Measurements from ENCODE around the gene CLCN2.
A peak's percentile ranks its signal among the peaks of the same experiment; 100 is the strongest.

The CLCN2 gene

DNA sequence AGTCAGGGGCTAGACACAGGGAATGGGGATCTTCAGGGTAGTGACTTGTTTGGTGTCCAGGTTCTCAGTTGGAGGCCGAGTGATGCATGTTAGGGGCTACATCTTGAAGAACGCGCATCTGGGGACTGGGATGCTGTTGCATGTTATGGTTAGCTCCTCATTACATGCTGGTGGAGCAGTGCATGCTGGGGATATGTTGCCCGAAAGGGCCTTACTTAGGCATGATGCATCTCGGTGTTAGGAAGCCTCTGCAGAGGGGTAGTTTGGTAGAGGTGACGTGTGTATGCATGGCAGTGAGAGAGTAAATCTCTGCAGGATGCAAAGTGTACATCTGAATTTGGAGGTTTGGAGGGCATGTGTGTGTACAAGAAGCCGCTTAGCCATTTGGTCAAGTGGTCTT lies 44.6 kb downstream of the CLCN2 start:
- Histone ChIP-seq H3K79me2 (ENCODE audit: control insufficient read depth, insufficient read depth, low read length) (peaks cover 63% of the 10 kb centered on the region), H2AK5ac (ENCODE audit: low read length) (no peak overlapping the region), H3K4ac (ENCODE audit: low read depth, low read length) (no peak overlapping the region), H3K56ac (ENCODE audit: low read length) (peak overlapping the region; percentile 8), H3K27ac (ENCODE audit: low read depth, low read length) (no peak overlapping the region), H3K4me2 (ENCODE audit: low read length) (peak overlapping the region; percentile 45), H3K27me3 (ENCODE audit: insufficient read depth, low read length, poor library complexity) (no peaks in the 10 kb centered on the region), H3K9ac (ENCODE audit: low read length) (peak overlapping the region; percentile 94), H3K23ac (ENCODE audit: low read length) (no peak overlapping the region), H2BK15ac (replicated peaks; ENCODE audit: low read depth) (no peak overlapping the region), H4K5ac (ENCODE audit: low read length) (no peak overlapping the region), H3K36me3 (ENCODE audit: control insufficient read depth, insufficient read depth, low read length) (peaks cover 9% of the 10 kb centered on the region), H2BK5ac (ENCODE audit: low read length) (no peak overlapping the region), H3K4me1 (ENCODE audit: control insufficient read depth, low read depth, low read length) (peaks cover 4% of the 10 kb centered on the region), H2BK120ac (ENCODE audit: low read depth, low read length) (no peak overlapping the region), H3K79me1 (ENCODE audit: low read length) (peaks cover 14% of the 10 kb centered on the region), H3K18ac (ENCODE audit: low read length) (no peak overlapping the region), H3K4me3 (ENCODE audit: low read length) (no peak overlapping the region), H4K8ac (ENCODE audit: low read depth, low read length) (no peak overlapping the region)
- no peak for DNase-seq
- no CpG with 5 or more reads among the region's 7 CpGs for WGBS (ENCODE audit: extremely low coverage, insufficient coverage, low lambda C conversion rate)

GRCh38 chr3:184315871-184316661 lies 45.3 kb downstream of the CLCN2 start:
- Histone ChIP-seq H2BK15ac (replicated peaks; ENCODE audit: low read depth) (no peak overlapping the region), H3K4me1 (ENCODE audit: control insufficient read depth, low read depth, low read length) (peaks cover 4% of the 10 kb centered on the region), H3K36me3 (ENCODE audit: control insufficient read depth, insufficient read depth, low read length) (peaks cover 6% of the 10 kb centered on the region), H3K79me1 (ENCODE audit: low read length) (peaks cover 12% of the 10 kb centered on the region), H3K27me3 (ENCODE audit: insufficient read depth, low read length, poor library complexity) (no peaks in the 10 kb centered on the region), H3K4me2 (ENCODE audit: low read length) (peak overlapping the region; percentile 45), H2BK120ac (ENCODE audit: low read depth, low read length) (no peak overlapping the region), H2BK5ac (ENCODE audit: low read length) (no peak overlapping the region), H3K23ac (ENCODE audit: low read length) (no peak overlapping the region), H4K5ac (ENCODE audit: low read length) (no peak overlapping the region), H3K4ac (ENCODE audit: low read depth, low read length) (no peak overlapping the region), H3K18ac (ENCODE audit: low read length) (peak overlapping the region; percentile 100), H2AK5ac (ENCODE audit: low read length) (no peak overlapping the region), H3K4me3 (ENCODE audit: low read length) (peak overlapping the region; percentile 83), H3K27ac (ENCODE audit: low read depth, low read length) (no peak overlapping the region), H3K9ac (ENCODE audit: low read length) (peak overlapping the region; percentile 94), H4K8ac (ENCODE audit: low read depth, low read length) (no peak overlapping the region), H3K56ac (ENCODE audit: low read length) (peak overlapping the region; percentile 98), H3K79me2 (ENCODE audit: control insufficient read depth, insufficient read depth, low read length) (peaks cover 62% of the 10 kb centered on the region)
- no peak for DNase-seq
- WGBS (ENCODE audit: extremely low coverage, insufficient coverage, low lambda C conversion rate) = no CpG with 5 or more reads among the region's 16 CpGs

- peaks cover 5% of the 10 kb centered on the region for H3K36me3 ChIP-seq (ENCODE audit: control insufficient read depth, insufficient read depth, low read length)
- peak overlapping the region; percentile 68 for H2AK5ac ChIP-seq (ENCODE audit: low read length)
- H3K18ac ChIP-seq (ENCODE audit: low read length) = peak overlapping the region; percentile 100
- H3K4me3 ChIP-seq (ENCODE audit: low read length) = peak overlapping the region; percentile 83
- no peak for DNase-seq
- H3K79me2 ChIP-seq (ENCODE audit: control insufficient read depth, insufficient read depth, low read length) = peaks cover 57% of the 10 kb centered on the region
- H3K27ac ChIP-seq (ENCODE audit: low read depth, low read length) = peak overlapping the region; percentile 92
- H4K8ac ChIP-seq (ENCODE audit: low read depth, low read length) = no peak overlapping the region
- WGBS (ENCODE audit: extremely low coverage, insufficient coverage, low lambda C conversion rate) = no CpG with 5 or more reads among the region's 6 CpGs
- H3K79me1 ChIP-seq (ENCODE audit: low read length) = peaks cover 8% of the 10 kb centered on the region
- peak overlapping the region; percentile 98 for H3K56ac ChIP-seq (ENCODE audit: low read length)
- H3K4me1 ChIP-seq (ENCODE audit: control insufficient read depth, low read depth, low read length) = peaks cover 4% of the 10 kb centered on the region
- peak overlapping the region; percentile 100 for H3K4ac ChIP-seq (ENCODE audit: low read depth, low read length)
- no peaks in the 10 kb centered on the region for H3K27me3 ChIP-seq (ENCODE audit: insufficient read depth, low read length, poor library complexity)
- H3K23ac ChIP-seq (ENCODE audit: low read length) = peak overlapping the region; percentile 97
- H2BK5ac ChIP-seq (ENCODE audit: low read length) = peak overlapping the region; percentile 80
- H3K4me2 ChIP-seq (ENCODE audit: low read length) = peak overlapping the region; percentile 97
- no peak overlapping the region for H4K5ac ChIP-seq (ENCODE audit: low read length)
- peak overlapping the region; percentile 33 for H2BK120ac ChIP-seq (ENCODE audit: low read depth, low read length)
- no peak overlapping the region for H2BK15ac ChIP-seq (replicated peaks; ENCODE audit: low read depth)
- H3K9ac ChIP-seq (ENCODE audit: low read length) = peak overlapping the region; percentile 94
Observed at GRCh38 chr3:184315543-184315867, 45.9 kb downstream of the CLCN2 start.

GRCh38 chr3:184314700-184315542 lies 46.5 kb downstream of the CLCN2 start:
- H3K79me2 ChIP-seq (ENCODE audit: control insufficient read depth, insufficient read depth, low read length) = peaks cover 53% of the 10 kb centered on the region
- H3K27me3 ChIP-seq (ENCODE audit: insufficient read depth, low read length, poor library complexity) = no peaks in the 10 kb centered on the region
- H3K18ac ChIP-seq (ENCODE audit: low read length) = peak overlapping the region; percentile 100
- WGBS (ENCODE audit: extremely low coverage, insufficient coverage, low lambda C conversion rate) = no CpG with 5 or more reads among the region's 89 CpGs
- H3K4me1 ChIP-seq (ENCODE audit: control insufficient read depth, low read depth, low read length) = peaks cover 4% of the 10 kb centered on the region
- peaks cover 8% of the 10 kb centered on the region for H3K79me1 ChIP-seq (ENCODE audit: low read length)
- peak overlapping the region; percentile 33 for H2BK120ac ChIP-seq (ENCODE audit: low read depth, low read length)
- peak; percentile 74 for DNase-seq
- H3K27ac ChIP-seq (ENCODE audit: low read depth, low read length) = peak overlapping the region; percentile 92
- peak overlapping the region; percentile 97 for H4K8ac ChIP-seq (ENCODE audit: low read depth, low read length)
- peak overlapping the region; percentile 68 for H2AK5ac ChIP-seq (ENCODE audit: low read length)
- H3K9ac ChIP-seq (ENCODE audit: low read length) = peak overlapping the region; percentile 94
- H3K4me2 ChIP-seq (ENCODE audit: low read length) = peak overlapping the region; percentile 97
- H3K23ac ChIP-seq (ENCODE audit: low read length) = peak overlapping the region; percentile 97
- peak overlapping the region; percentile 83 for H3K4me3 ChIP-seq (ENCODE audit: low read length)
- H2BK5ac ChIP-seq (ENCODE audit: low read length) = peak overlapping the region; percentile 80
- H3K56ac ChIP-seq (ENCODE audit: low read length) = peak overlapping the region; percentile 98
- no peak overlapping the region for H4K5ac ChIP-seq (ENCODE audit: low read length)
- peaks cover 5% of the 10 kb centered on the region for H3K36me3 ChIP-seq (ENCODE audit: control insufficient read depth, insufficient read depth, low read length)
- no peak overlapping the region for H2BK15ac ChIP-seq (replicated peaks; ENCODE audit: low read depth)
- H3K4ac ChIP-seq (ENCODE audit: low read depth, low read length) = peak overlapping the region; percentile 100

DNA sequence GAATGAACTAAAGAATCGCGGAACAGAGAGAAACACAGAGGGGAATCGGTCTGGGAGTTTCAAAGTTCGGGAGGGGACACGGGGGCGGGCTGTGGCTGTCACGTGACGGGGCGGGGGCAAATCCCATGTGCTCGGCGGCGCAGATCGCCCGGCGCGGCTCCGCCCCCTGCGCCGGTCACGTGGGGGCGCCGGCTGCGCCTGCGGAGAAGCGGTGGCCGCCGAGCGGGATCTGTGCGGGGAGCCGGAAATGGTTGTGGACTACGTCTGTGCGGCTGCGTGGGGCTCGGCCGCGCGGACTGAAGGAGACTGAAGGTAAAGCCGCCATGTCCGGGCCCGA lies 47.1 kb downstream of the CLCN2 start, which contains the start of gene EIF4G1:
TSS of gene EIF4G1 (plus strand) at position 244 of the 337 bp plus-strand sequence. CDS start 1,191 bp downstream, outside the sequence.
- Histone ChIP-seq H2BK120ac (ENCODE audit: low read depth, low read length) (peak within 1 kb of the TSS; percentile 33), H3K9ac (ENCODE audit: low read length) (peak within 1 kb of the TSS; percentile 94), H2AK5ac (ENCODE audit: low read length) (peak within 1 kb of the TSS; percentile 68), H2BK5ac (ENCODE audit: low read length) (peak within 1 kb of the TSS; percentile 80), H3K4me2 (ENCODE audit: low read length) (peak within 1 kb of the TSS; percentile 97), H3K4me3 (ENCODE audit: low read length) (peak within 1 kb of the TSS; percentile 83), H3K79me2 (ENCODE audit: control insufficient read depth, insufficient read depth, low read length) (peaks cover 47% of the 10 kb centered on the region), H3K18ac (ENCODE audit: low read length) (peak within 1 kb of the TSS; percentile 100), H3K27ac (ENCODE audit: low read depth, low read length) (peak within 1 kb of the TSS; percentile 92), H3K4ac (ENCODE audit: low read depth, low read length) (peak within 1 kb of the TSS; percentile 100), H3K27me3 (ENCODE audit: insufficient read depth, low read length, poor library complexity) (no peaks in the 10 kb centered on the region), H3K4me1 (ENCODE audit: control insufficient read depth, low read depth, low read length) (peaks cover 4% of the 10 kb centered on the region), H2BK15ac (replicated peaks; ENCODE audit: low read depth) (no peak within 1 kb of the TSS), H3K56ac (ENCODE audit: low read length) (peak within 1 kb of the TSS; percentile 98), H3K36me3 (ENCODE audit: control insufficient read depth, insufficient read depth, low read length) (peaks cover 5% of the 10 kb centered on the region), H4K5ac (ENCODE audit: low read length) (no peak within 1 kb of the TSS), H3K79me1 (ENCODE audit: low read length) (peaks cover 3% of the 10 kb centered on the region), H3K23ac (ENCODE audit: low read length) (peak within 1 kb of the TSS; percentile 97), H4K8ac (ENCODE audit: low read depth, low read length) (peak within 1 kb of the TSS; percentile 97)
- no CpG with 5 or more reads among the region's 40 CpGs for WGBS (ENCODE audit: extremely low coverage, insufficient coverage, low lambda C conversion rate)
- peak; percentile 95 for DNase-seq

Measured in mesendoderm (in vitro differentiated cells).